SK-N-DZ (cell line): ENCODE measurements around the gene ITSN1.
A peak's percentile ranks its signal among the peaks of the same experiment; 100 is the strongest.

Experiments
- DNase-seq: peaks from one replicate; pipeline ENCODE4 v3.0.0-alpha.2; 2015; ENCODE audit warnings: low spot score

The ITSN1 gene

GRCh38 chr21:33680870-33681269, 38.6 kb downstream of the ITSN1 start:
- DNase-seq, result no peak

- no peak for DNase-seq
Observed at GRCh38 chr21:33682992-33683627, 40.8 kb downstream of the ITSN1 start.

DNA sequence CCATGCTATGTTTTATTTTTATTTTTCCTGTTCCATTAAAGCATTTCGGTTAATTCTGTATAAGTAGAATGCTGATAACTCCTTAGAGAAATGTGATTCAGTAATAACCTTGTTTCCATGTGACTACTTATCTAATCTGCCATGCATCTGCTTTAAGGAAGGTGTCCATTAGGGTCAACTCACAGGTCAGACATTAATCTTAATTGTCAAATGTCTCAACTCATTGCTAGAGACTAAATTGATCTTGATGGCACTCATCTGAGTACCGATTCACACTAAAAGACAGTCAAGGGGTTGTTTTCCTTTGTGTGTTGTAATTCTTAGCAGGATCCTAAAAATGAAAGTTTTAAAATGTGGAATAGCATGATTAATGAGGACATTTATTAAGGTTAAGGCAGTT, 41.8 kb downstream of the ITSN1 start:
- DNase-seq, result peak; percentile 61

GRCh38 chr21:33684923-33685560, 42.7 kb downstream of the ITSN1 start:
- no peak for DNase-seq

DNA sequence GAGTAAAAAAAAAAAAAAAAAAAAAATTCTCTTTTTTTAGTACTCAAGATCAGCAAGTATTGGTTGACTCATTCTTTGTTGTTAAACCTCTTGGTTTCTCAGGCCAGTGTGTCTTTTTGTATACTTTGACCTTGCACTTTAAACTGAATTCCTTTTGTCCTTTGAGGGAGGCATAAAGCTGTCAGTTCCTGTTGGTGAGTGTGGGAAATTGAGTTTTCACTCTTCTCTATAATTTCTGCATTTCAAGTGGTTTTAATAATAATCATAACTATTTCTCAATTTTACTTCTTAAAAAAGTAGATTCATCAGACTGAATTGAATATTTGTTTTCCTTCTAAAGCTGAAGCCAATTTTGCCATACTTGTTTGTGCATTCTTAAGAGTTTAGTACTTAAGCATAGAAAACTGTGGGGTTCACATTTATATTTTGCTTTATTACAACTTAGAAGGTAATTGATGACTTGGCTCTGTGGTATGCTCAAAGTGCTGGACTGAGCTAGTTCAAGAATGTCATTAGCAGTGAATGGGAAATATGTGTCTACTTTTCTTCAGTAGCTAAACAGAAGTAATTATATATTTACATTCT, 43.4 kb downstream of the ITSN1 start:
- no peak for DNase-seq

DNA sequence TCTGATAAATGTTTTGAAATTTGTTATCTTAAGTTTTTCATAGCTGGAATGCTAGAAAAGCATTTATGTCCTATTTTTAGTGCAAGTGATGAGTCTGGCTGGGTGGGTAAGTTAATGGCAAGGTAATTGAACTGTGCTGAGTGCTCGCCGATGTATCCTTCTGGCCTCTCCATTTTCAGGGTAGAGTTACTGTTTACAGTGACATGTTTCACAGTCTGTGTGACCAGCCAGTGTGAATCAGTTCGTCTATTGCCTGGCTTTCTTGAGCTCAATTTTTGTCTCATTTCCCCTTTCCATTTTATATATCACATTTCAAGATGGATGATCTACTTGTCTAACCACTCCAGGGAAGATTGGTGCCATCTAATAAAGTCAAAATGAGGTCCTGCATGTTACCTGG, 44.1 kb downstream of the ITSN1 start:
- no peak for DNase-seq

GRCh38 chr21:33687634-33688033, 45.3 kb downstream of the ITSN1 start:
- DNase-seq, result no peak

DNA sequence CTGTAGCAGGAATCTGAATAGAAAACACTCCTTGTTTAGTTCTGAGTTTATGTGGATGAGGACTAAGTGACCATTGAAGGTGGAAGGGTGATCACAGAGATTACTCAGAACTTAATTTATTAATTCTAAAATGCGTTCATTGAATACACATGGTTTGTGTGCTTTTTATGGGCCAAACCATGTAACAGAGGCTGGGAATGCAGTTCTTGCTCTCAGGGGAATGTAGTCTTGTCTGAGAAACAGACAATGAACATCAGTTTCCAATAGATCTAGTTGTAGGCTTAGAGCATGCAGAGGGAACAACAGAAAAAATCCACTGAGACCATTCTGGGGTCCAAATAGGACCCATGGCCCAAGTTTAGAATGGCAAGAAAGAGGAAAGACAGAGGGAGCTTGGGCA, 46.1 kb downstream of the ITSN1 start:
- no peak for DNase-seq

DNA sequence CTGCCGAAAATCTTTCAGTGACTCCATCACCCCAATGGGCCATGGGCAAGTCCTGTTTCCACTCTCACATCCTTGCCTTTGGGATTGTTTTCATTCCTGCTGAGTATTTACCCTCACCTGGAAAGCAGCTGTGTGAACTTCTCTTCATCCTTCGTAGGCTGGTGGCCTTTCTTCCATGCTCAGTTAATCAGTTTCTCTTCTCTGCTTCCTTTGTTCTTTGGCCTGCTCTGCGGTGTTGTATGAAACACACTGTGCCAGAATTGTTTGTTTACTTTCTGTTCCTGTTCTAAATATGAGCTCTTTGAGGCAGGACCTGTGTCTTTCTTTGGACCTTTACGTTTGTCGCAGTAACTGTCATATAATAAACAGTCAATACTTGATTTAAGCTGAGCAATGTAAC, 48.6 kb downstream of the ITSN1 start:
- no peak for DNase-seq

GRCh38 chr21:33691945-33692603, 49.8 kb downstream of the ITSN1 start:
- DNase-seq, result no peak

- DNase-seq, result no peak
Observed at GRCh38 chr21:33695813-33696212, 53.5 kb downstream of the ITSN1 start.

DNA sequence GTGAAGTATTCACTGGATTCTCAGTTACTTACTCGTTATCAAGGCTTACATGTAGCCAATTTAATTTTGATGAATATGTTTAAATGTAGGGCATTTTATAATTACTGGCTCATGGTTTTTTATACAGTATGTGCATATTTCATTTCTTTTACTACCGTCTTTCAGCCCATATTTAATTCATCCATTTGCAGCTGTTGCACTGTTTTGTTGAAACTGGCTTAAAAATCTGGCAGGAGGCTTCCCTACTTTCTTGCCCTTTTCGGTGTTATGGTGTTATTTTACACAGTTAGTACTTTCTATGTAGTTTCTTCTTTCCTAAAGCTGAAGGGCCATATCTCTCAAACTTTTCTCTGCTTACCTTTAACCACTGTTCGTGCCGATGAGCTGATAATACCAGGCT, 54.2 kb downstream of the ITSN1 start:
- no peak for DNase-seq

- no peak for DNase-seq
Observed at GRCh38 chr21:33698087-33698860, 56.0 kb downstream of the ITSN1 start.

- no peak for DNase-seq
Observed at GRCh38 chr21:33699277-33699676, 57.0 kb downstream of the ITSN1 start.

DNA sequence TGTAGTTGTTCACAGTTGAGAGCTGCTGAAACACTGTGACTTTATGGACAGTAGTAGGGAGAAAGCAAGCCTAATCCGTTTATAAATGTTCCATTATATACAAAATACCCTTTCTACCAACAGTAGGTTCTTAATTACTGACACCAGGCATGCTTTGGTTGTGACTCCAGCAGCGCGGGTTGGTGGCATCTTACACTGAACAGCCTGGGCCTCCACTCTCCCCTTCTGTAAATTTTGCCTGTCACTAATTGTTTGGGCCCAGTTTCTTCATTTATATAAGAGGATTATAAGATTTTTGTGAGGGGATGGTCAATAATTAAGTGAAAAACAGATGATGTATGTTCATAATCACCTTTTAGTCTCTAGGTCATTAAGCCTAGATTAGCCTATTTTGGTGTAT, 58.2 kb downstream of the ITSN1 start:
- DNase-seq, result no peak

DNA sequence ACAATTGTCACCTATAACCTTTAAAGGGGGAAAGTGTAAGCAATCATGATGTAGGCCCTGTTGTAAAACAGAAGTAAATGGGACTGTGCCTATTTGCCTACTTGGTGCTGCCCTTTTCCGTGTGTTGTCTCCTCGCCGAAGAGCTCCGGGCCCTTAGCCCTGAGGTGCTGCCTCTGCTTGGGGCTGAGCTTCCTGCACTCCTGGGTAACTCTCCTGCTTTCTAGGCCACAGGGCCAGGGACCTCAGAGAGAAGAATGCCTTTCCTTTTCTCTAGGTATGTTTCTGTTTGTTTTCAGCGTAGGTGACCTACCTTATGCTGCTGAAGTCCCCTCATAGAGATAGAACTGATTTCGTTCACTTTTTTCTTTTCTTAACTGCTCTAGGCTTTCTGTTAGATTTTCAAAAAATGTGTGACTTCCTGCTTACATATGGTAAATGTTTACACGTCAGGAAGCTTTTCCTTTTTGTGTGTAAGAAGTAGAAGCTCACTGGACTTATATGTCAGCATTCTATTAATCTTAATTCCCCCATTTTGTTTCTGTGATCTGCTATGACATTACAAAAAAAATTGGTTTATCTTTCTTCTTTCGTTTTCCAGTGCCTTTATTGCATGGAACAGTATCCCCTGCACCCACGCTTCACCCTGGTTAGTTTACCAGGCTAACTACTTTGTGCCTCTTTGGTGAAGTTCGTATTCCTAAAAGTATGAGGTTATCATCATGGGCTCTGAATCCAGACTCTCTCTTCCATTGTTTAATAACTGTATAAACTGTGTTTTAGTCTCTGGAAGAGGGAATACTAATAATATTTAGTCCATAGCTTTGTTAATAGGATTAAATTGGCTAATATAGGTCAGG, 61.7 kb downstream of the ITSN1 start:
- no peak for DNase-seq

DNA sequence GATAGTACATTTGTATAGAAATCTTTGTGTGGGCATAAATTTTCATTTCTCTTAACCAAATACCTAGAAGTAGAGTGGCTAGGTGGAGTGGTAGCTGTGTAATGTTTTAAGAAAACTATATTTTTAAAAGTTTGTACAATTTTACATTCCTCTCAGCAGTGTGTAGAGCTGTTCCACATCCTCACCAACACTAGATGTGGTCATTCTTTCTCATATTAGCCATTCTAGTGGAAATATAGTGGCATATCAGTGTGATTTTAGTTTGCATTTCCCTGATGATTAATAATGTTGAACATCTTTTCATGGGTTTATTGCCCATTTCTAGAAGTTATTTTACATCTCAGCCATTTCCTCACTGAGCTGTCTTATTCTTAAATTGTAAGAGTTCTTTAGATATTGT, 65.5 kb downstream of the ITSN1 start:
- no peak for DNase-seq

DNA sequence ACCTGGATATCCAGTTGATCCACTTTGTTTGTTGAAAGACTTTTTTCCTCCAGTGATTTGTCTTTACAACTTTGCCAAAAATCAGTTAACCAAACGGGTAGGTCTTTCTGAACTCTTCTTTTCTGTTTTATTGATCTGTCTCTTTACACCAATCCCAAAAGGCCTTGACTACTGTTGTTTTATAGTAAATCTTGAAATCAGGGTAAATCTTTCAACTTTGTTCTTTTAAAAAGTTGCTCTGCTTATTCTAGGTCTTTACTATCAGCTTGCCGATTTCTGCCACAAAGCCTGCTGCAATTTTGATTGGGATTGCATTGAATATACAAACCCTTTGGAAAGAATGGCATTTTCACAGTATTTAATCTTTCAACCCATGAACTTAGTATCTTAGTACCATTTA, 66.6 kb downstream of the ITSN1 start:
- no peak for DNase-seq

DNA sequence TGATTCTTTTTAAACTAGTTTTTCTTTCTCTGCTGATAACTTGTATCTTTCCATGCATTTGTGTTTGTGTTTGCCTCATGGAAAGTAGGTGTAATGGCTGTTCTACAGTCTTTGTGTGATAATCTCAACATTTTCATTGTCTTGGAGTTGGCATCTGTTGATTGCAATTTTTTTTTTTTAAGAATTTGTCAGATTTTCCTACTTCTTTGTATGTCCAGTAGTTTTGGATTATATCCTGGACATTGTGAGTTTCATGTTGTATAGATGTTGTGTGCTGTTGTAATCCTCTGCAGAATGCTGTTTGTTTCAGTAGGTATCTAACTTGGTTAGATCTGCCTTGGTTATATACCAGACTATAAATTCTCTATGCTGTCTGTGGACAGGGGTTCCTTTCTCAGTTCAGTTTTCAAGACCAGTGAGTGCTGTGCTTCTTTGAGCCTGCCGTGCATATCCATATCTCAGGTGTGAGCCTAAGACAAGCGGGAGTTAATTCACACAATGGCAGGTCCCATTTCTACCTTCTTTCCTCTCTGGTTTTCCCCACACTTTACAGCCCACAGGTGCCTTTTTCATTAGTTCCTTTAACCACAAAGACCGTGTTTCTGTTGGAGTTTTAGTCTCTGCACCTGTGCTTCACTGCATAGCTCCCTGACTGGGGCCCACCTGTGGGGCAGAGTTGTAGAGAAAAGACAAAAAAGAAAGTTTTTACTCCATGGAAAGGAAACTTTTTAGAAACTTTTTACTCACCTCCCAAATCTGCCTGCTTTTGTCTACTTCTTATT, 69.9 kb downstream of the ITSN1 start:
- no peak for DNase-seq

DNA sequence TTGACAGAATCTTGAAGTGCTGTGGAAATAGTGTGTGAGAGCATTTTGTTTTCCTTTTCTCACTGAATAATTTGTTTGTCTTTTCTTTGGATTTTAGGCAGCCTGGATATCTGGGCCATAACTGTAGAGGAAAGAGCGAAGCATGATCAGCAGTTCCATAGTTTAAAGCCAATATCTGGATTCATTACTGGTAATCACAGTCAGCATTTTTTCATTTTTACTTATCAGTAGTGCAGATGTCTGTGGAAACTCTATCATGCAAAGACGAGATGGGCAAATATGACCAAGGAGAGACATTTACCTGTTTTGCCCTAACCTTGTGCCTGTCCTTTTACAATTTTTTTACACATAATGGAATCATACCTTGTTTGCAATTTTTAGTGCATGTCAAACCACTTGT, 78.8 kb downstream of the ITSN1 start:
- DNase-seq, result no peak
